ENCODE results near the gene TMEM120A.

TMEM120A gene

GRCh38 chr7:76003351-76003750 is 9.0 kb upstream of the TMEM120A start:
- no peak for FAIRE-seq
- no peak for DNase-seq (ENCODE audit: insufficient read length, low spot score)
- TF ChIP-seq, protein P1, sequence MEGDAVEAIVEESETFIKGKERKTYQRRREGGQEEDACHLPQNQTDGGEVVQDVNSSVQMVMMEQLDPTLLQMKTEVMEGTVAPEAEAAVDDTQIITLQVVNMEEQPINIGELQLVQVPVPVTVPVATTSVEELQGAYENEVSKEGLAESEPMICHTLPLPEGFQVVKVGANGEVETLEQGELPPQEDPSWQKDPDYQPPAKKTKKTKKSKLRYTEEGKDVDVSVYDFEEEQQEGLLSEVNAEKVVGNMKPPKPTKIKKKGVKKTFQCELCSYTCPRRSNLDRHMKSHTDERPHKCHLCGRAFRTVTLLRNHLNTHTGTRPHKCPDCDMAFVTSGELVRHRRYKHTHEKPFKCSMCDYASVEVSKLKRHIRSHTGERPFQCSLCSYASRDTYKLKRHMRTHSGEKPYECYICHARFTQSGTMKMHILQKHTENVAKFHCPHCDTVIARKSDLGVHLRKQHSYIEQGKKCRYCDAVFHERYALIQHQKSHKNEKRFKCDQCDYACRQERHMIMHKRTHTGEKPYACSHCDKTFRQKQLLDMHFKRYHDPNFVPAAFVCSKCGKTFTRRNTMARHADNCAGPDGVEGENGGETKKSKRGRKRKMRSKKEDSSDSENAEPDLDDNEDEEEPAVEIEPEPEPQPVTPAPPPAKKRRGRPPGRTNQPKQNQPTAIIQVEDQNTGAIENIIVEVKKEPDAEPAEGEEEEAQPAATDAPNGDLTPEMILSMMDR (IDR thresholded peaks at IDR 0.05; ENCODE audit: insufficient read depth, missing control alignments): no peak

- DNase-seq (ENCODE audit: insufficient read length, low spot score): no peak
- TF ChIP-seq, protein P1 (IDR thresholded peaks at IDR 0.05; ENCODE audit: insufficient read depth, missing control alignments): no peak
- no peak for FAIRE-seq
Observed at GRCh38 chr7:76002822-76003221, 8.4 kb upstream of the TMEM120A start.

DNA sequence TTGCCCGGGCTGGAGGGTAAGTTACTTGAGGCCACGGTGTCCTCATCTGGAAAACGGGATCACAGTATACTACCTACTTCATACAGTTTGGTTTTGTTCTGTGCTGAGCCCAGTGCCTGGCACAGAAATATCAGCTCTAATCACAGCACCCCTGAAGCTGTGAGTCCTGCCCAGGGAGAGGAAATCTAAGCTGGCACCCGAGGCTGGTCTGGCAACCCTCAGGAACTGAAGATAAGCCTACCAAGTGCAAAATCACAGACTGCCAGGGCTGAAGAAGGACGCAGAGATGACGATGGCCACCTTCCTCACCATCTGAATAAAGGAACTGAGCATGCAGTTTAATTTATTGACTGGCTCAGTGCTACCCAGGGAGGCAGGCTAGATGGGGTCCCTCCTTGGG is 7.7 kb upstream of the TMEM120A start:
- TF ChIP-seq, protein P1 (IDR thresholded peaks at IDR 0.05; ENCODE audit: insufficient read depth, missing control alignments): no peak
- DNase-seq (ENCODE audit: insufficient read length, low spot score): no peak
- FAIRE-seq: no peak

DNA sequence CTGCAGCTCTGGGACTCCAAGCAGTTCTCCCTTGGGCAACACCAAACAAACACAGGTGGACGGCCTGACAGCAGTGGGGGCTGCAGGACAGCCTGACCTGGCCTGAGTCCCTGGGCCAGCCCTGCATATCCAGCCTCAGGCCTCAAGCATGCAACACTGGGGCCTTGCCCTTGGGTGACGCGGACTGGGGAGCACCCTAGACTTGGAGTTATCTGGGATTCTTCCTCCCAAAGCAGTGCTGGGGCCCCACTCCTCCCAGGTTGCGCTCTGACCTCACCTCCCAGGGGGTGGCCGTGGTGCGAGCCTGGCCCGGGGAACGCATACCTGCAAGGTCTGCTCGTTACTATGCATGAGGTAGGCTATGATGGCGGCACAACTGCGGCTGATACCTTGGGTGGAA is 6.2 kb upstream of the TMEM120A start:
- TF ChIP-seq, protein P1 (IDR thresholded peaks at IDR 0.05; ENCODE audit: insufficient read depth, missing control alignments): no peak
- no peak for FAIRE-seq
- no peak for DNase-seq (ENCODE audit: insufficient read length, low spot score)

DNA sequence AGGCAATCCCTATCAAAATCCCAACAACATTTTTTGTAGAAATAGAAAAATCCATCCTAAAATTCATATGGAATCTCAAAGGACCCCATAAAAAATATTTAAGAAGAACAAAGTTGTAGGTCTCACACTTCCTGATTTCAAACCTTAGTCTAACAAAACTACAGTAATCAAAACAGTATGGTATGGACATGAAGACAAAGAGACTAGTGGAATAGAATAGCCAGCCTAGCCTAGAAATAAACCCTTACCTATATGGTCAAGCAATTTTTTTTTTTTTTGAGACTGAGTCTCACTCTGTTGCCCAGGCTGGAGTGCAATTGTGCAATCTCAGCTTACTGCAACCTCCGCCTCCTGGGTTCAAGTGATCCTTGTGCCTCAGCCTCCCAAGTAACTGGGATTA is 3.6 kb upstream of the TMEM120A start:
- TF ChIP-seq, protein P1 (IDR thresholded peaks at IDR 0.05; ENCODE audit: insufficient read depth, missing control alignments): no peak
- no peak for FAIRE-seq

DNA sequence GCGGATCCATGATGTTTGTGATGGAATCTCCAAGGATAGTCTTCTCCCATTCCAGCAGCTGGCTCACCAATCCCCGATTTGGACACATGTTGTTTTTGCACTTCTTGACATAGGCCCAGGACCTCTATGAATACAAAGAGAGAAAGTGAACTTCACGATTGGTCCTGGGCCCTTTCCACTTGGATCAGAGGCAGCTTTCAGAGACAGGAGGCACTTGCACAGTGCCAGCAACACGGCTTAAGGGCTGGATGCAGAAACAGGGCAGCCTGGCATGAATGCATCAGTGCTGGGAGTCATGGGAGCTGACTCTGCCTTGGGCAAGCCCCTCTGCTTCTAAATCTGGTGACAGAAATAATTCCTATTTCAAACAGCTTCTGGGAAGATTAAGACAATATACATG is 2.1 kb upstream of the TMEM120A start:
- no peak for DNase-seq (ENCODE audit: insufficient read length, low spot score)
- TF ChIP-seq, protein P1 (IDR thresholded peaks at IDR 0.05; ENCODE audit: insufficient read depth, missing control alignments): no peak
- FAIRE-seq: no peak

More for the DNA sequence above, 3.6 kb upstream of the TMEM120A start:
- no peak for DNase-seq (ENCODE audit: insufficient read length, low spot score)

DNA sequence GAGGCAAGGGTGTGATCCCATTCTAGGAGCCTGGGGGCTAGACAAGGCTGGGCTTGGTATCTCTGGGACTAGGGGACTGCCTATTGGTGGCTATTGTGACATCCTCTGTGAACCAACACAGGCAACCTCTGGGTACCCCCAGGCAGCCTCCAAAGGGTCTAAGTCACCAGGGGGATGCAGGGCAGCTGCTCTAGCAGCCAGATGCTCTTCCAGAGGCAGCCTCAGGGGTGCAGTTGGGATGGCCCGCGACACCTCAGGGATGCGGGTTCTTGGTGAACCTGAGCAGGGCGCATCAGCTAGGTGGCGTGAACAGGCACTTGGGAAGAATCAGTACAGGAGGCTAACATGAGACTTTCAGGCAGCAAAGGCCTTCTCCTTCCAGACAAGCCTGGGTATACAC is 1.6 kb upstream of the TMEM120A start:
- TF ChIP-seq, protein P1 (IDR thresholded peaks at IDR 0.05; ENCODE audit: insufficient read depth, missing control alignments): no peak
- DNase-seq (ENCODE audit: insufficient read length, low spot score): no peak
- FAIRE-seq: no peak
